ENCODE data around the gene ANAPC1. TPM values are rescaled to one million over a fixed set of nuclear protein-coding genes. Genes with fewer than 3 reads are reported as not detected.
A peak's percentile ranks its signal among the peaks of the same experiment; 100 is the strongest.
"Not testable (repeated sequence)": the region's sequence is repeated elsewhere in the genome, so short reads cannot be mapped to it uniquely, and the experiment has no call there.

Gene ANAPC1
- total and polyA plus RNA-seq, 9 of the 15 experiments (the other 6 are each of a cell fraction or from before 2014, with no cell fraction given): 14.0 to 126 (median 78.2) TPM

GRCh38 chr2:111727611-111728110, 156.3 kb downstream of the ANAPC1 start:
- POLR2A ChIA-PET; H3K79me2 ChIP-seq (ENCODE audit: control insufficient read depth, insufficient read depth, low read length); H3K9ac ChIP-seq (ENCODE audit: insufficient read depth in 1 of 2, low read depth in 2 of 2, low read length in 2 of 2); in situ Hi-C loops (cut with MboI); H3K4me2 ChIP-seq (ENCODE audit: insufficient read depth, low read length); H3K9me3 ChIP-seq (replicated peaks; ENCODE audit: control insufficient read depth, insufficient read depth, low read depth, low read length); H3K27ac ChIP-seq (ENCODE audit: extremely low read depth, low read depth, low read length); H4K20me1 ChIP-seq (replicated peaks; ENCODE audit: control insufficient read depth, insufficient read depth, low read length); H3K4me1 ChIP-seq (replicated peaks in 1 of 2; ENCODE audit: control insufficient read depth in 2 of 2, insufficient read depth in 2 of 2, low read length in 2 of 2); H3K4me3 ChIP-seq; BruUV-seq (replicated peaks); H3K27me3 ChIP-seq (ENCODE audit: control insufficient read depth in 2 of 2, insufficient read depth in 2 of 2, low read length in 2 of 2); intact Hi-C loops (cut with micrococcal nuclease); H3K36me3 ChIP-seq (ENCODE audit: control insufficient read depth, insufficient read depth, low read length); H3K9me1 ChIP-seq (ENCODE audit: control insufficient read depth, insufficient read depth, low read length); CTCF ChIA-PET (ENCODE audit: low intra/inter-chr PET ratio); H2AFZ ChIP-seq (ENCODE audit: low read depth, low read length); TF ChIP-seq NR2C2 (CRISPR knock-in tag; IDR thresholded peaks at IDR 0.05); PBX2 (CRISPR knock-in tag; IDR thresholded peaks at IDR 0.05; ENCODE audit: low read depth): not testable (repeated sequence)
- WGBS (ENCODE audit: insufficient coverage, low coverage, missing lambda C conversion rate): 3% methylated on average over 6 of the region's 16 CpGs
- ATAC-seq (peak; percentile 78), DNase-seq (ENCODE audit: extremely low read depth in 1 of 4, low spot score in 3 of 4) (peak in 1 of 4 experiments; percentile 43), FAIRE-seq (peak; percentile 83)
- peak; percentile 72 for TF ChIP-seq MEIS2 (IDR thresholded peaks at IDR 0.05; ENCODE audit: partially characterized antibody)
- 0 out of 2 replicates have a peak, but pooled peaks have one; percentile 34 for TF ChIP-seq PKNOX1 (IDR thresholded peaks at IDR 0.05)
- peak in 1 of 2 experiments; percentile 40; a peak in 1 of 4 replicates for TF ChIP-seq MNT (conservative IDR thresholded peaks at IDR 0.05)
- TF ChIP-seq NR2C2 (tag; IDR thresholded peaks at IDR 0.05): peak; percentile 71
- TF ChIP-seq PBX2 (tag; conservative IDR thresholded peaks at IDR 0.05; ENCODE audit: low read depth): peak; percentile 47; the same call in 1 of the 2 replicates
- TF ChIP-seq NR2C1 (IDR thresholded peaks at IDR 0.05): 0 out of 2 replicates have a peak, but pooled peaks have one; percentile 16
- TF ChIP-seq NR2C1 (tag; IDR thresholded peaks at IDR 0.05): peak; percentile 84

All from K562 (cell line).